Gastroesophageal sphincter (tissue), 4 donors: ENCODE measurements around the gene GNLY. TPM values are rescaled to one million over a fixed set of nuclear protein-coding genes. Genes with fewer than 3 reads are reported as not detected.

Experiments
- ATAC-seq: fragments of 150-250 bp; one replicate; pipeline ENCODE4 v1.9.1; 2016; ENCODE audit warnings: mild to moderate bottlenecking, moderate library complexity
- H3K27ac ChIP-seq, 4 donors: fragments of 200-600 bp; sonication (generic) in 3 of 4; 1 replicate in 3 of 4; 2 replicates in 1 of 4; pipeline ENCODE4 v1.5.1; 2016 to 2019
- H3K27me3 ChIP-seq: fragments of 200-600 bp; sonication (generic); one replicate; pipeline ENCODE4 v1.5.1; 2019
- H3K36me3 ChIP-seq, 2 donors: fragments of 200-600 bp; sonication (generic); one replicate each; pipeline ENCODE4 v1.5.1; 2019; ENCODE audit warnings: control low read depth in 1 of 2
- H3K4me1 ChIP-seq, 3 donors: fragments of 200-600 bp; sonication (generic); 1 replicate in 2 of 3; 2 replicates in 1 of 3; pipeline ENCODE4 v1.5.1; 2016 to 2019; ENCODE audit warnings: control low read depth in 2 of 3
- H3K4me3 ChIP-seq, 2 donors: fragments of 200-600 bp; sonication (generic); one replicate each; pipeline ENCODE4 v1.5.1; 2019; ENCODE audit warnings: mild to moderate bottlenecking in 1 of 2, moderate library complexity in 1 of 2
- H3K9me3 ChIP-seq, 3 donors: fragments of 200-600 bp; sonication (generic); one replicate each; pipeline ENCODE4 v1.5.1; 2017 to 2019; ENCODE audit warnings: control low read depth in 2 of 3
- EP300 ChIP-seq: sonication (generic); formaldehyde crosslinking; IDR thresholded peaks from one replicate; pipeline ENCODE4 v1.6.1; 2017; ENCODE audit warnings: antibody characterized with exemption, mild to moderate bottlenecking
- POLR2A ChIP-seq, 2 donors: fragments of 450-650 bp; IDR thresholded peaks; one replicate each; pipeline ENCODE4 v1.6.1; 2017; ENCODE audit warnings: antibody characterized with exemption in 2 of 2, mild to moderate bottlenecking in 2 of 2, moderate library complexity in 1 of 2
- POLR2AphosphoS5 ChIP-seq: sonication (generic); formaldehyde crosslinking; IDR thresholded peaks from one replicate; pipeline ENCODE4 v1.6.1; 2017; ENCODE audit warnings: antibody characterized with exemption
- WGBS, 2 donors: methylation state at CpG; one replicate each; pipeline ENCODE4 v1.1.5; 2018; ENCODE audit warnings: low coverage in 1 of 2; 5-methylcytosine and 5-hydroxymethylcytosine counted together
- total RNA-seq, 4 donors: library from RNA; depleted of rRNA; stranded (reverse); fragments of >200 nt; gene quantifications; one replicate each; pipeline ENCODE4 v1.1.0, GENCODE V29; 2016
- TF ChIP-seq, protein P1 (sequence below), 4 experiments: fragments of 200-600 bp in 2 of 4; fragments of 450-650 bp in 2 of 4; sonication (generic) in 1 of 4; IDR thresholded peaks; one replicate each; pipeline ENCODE4 v1.5.1; 2017 to 2019; ENCODE audit warnings: antibody characterized with exemption in 4 of 4, mild to moderate bottlenecking in 2 of 4, moderate library complexity in 2 of 4

Gene GNLY
- total RNA-seq, 4 donors from 2014 or later = 0.54 to 3.1 TPM; not detected in 2

DNA sequence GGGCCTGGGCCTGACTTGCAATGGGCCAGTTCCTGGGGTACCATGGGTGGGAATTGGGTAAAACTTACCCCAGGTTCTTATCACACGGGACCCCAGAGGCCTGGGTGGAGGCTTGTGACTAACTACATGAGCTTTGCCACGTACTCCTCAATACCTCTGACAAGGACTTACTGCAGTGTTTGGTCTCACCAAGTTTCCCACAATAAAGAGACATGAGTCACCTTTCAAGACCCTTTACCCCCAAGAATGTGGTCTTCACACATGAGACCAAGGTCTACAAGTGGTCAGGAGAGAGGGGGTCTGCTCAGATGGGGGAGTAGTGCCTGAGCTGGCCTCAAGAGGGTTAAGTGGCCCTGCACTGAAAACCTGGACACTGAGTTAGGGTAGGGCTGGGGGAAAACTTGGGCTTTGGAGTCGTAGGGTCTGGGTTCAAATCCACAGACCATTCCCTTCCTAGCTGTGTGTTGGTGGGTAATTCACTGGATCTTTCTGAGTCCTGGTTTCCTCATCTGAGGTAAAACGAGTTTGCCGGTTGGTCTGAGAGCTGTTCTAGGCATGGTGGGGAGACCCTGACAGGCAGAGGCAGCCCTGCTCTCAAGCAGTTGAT, 2.0 kb upstream of the GNLY start:
- H3K4me1 ChIP-seq = no peaks in the 10 kb centered on the region
- peaks cover 2% of the 10 kb centered on the region for H3K27me3 ChIP-seq
- no peak overlapping the region for H3K4me3 ChIP-seq
- no peak for TF ChIP-seq EP300
- no peak overlapping the region for H3K27ac ChIP-seq
- 60 to 86% methylated on average over 1 to 2 of the region's 5 CpGs for WGBS, 2 donors
- H3K9me3 ChIP-seq = no peaks in the 10 kb centered on the region
- no peak for ATAC-seq
- H3K36me3 ChIP-seq = no peaks in the 10 kb centered on the region

DNA sequence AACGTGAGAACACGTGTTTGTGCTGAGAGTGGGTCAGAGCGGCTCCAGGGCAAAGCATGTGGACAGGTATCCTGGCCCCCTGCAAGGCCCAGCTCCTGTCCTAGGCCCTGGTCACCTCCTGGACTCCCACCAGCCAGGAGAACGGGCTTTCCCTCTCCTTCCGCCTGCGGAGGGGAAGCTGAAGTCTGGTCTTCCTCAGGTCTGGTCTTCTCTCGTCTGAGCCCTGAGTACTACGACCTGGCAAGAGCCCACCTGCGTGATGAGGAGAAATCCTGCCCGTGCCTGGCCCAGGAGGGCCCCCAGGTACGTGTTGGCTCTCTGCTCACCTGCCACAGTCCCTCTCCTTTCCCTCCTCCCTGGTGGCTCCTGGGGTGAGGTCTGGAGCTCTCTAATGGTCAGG, 963 bp downstream of the GNLY start:
- Histone ChIP-seq H3K27me3 (peaks cover 9% of the 10 kb centered on the region), H3K9me3 (no peaks in the 10 kb centered on the region), H3K36me3 (no peaks in the 10 kb centered on the region), H3K4me1 (no peaks in the 10 kb centered on the region), H3K4me3 (no peak overlapping the region), H3K27ac (no peak overlapping the region)
- WGBS, 2 donors = 60 to 100% methylated on average over 1 to 3 of the region's 11 CpGs
- ATAC-seq = no peak
- TF ChIP-seq EP300 (no peak), POLR2AphosphoS5 (no peak), POLR2A (IDR thresholded peaks at IDR 0.05) (no peak)
- TF ChIP-seq, protein P1, sequence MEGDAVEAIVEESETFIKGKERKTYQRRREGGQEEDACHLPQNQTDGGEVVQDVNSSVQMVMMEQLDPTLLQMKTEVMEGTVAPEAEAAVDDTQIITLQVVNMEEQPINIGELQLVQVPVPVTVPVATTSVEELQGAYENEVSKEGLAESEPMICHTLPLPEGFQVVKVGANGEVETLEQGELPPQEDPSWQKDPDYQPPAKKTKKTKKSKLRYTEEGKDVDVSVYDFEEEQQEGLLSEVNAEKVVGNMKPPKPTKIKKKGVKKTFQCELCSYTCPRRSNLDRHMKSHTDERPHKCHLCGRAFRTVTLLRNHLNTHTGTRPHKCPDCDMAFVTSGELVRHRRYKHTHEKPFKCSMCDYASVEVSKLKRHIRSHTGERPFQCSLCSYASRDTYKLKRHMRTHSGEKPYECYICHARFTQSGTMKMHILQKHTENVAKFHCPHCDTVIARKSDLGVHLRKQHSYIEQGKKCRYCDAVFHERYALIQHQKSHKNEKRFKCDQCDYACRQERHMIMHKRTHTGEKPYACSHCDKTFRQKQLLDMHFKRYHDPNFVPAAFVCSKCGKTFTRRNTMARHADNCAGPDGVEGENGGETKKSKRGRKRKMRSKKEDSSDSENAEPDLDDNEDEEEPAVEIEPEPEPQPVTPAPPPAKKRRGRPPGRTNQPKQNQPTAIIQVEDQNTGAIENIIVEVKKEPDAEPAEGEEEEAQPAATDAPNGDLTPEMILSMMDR (IDR thresholded peaks at IDR 0.05) = no peak

DNA sequence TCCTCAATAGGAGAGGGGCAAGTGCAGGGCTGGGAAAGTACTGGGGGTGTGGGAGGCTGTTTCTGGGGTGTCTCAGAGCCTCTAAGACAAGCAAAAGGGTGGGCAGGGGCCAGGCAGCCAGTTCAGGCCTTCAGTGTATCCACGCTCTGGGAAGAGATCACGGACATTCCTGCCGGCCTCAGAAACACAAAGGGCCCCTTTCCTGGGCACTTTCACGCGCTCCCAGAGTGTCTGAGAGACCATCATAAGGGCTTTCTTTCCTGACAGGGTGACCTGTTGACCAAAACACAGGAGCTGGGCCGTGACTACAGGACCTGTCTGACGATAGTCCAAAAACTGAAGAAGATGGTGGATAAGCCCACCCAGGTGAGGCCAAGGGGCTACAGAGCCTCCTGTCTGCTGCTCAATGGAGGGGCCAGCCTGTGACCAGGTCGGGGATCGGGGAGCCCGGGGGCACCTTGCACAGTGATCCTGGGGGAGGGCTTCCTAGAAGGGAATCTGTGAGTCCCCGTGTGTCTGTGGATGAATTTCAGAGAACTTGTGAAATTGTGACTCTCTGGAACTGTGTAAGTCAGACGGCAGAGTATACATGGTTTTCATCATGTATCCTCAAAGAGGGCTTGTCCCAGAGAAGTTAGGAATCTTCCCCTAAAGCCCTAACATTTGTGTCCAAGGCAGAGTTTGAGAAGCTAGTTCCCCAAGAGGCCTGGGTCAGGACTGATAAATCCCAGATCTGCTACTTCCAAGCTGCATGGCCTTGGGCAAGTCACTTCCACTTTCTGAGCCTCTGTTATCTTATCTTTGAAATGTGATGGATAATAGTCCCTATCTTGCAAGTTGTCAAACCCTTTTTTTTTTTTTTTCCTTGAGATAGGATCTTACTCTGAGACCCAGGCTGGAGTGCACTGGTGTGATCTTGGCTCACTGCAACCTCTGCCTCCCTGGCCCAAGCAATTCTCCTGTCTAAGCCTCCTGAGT, 1.8 kb downstream of the GNLY start:
- H3K36me3 ChIP-seq = no peaks in the 10 kb centered on the region
- H3K27me3 ChIP-seq = peaks cover 9% of the 10 kb centered on the region
- no peaks in the 10 kb centered on the region for H3K9me3 ChIP-seq
- no peak for ATAC-seq
- no peak overlapping the region for H3K4me3 ChIP-seq
- TF ChIP-seq POLR2A (IDR thresholded peaks at IDR 0.05) = no peak
- TF ChIP-seq POLR2AphosphoS5 = no peak
- TF ChIP-seq EP300 = no peak
- TF ChIP-seq, protein P1 (IDR thresholded peaks at IDR 0.05) = no peak
- no peaks in the 10 kb centered on the region for H3K4me1 ChIP-seq
- WGBS, 2 donors = 81 to 87% methylated on average over 6 to 7 of the region's 12 CpGs
- H3K27ac ChIP-seq = no peak overlapping the region

GRCh38 chr2:85697096-85697495, 2.9 kb downstream of the GNLY start:
- H3K4me1 ChIP-seq = no peaks in the 10 kb centered on the region
- no peaks in the 10 kb centered on the region for H3K9me3 ChIP-seq
- H3K36me3 ChIP-seq = no peaks in the 10 kb centered on the region
- H3K4me3 ChIP-seq = no peak overlapping the region
- TF ChIP-seq, protein P1 (IDR thresholded peaks at IDR 0.05) = no peak
- TF ChIP-seq EP300 (no peak), POLR2AphosphoS5 (no peak), POLR2A (IDR thresholded peaks at IDR 0.05) (no peak)
- no peak for ATAC-seq
- H3K27ac ChIP-seq = no peak overlapping the region
- peaks cover 9% of the 10 kb centered on the region for H3K27me3 ChIP-seq
- no CpG with 5 or more reads among the region's 3 CpGs for WGBS, 2 donors

GRCh38 chr2:85697716-85698115, 3.6 kb downstream of the GNLY start:
- Histone ChIP-seq H3K4me3 (no peak overlapping the region), H3K27me3 (peaks cover 9% of the 10 kb centered on the region), H3K9me3 (no peaks in the 10 kb centered on the region), H3K36me3 (no peaks in the 10 kb centered on the region), H3K4me1 (no peaks in the 10 kb centered on the region), H3K27ac (no peak overlapping the region)
- 38 to 51% methylated on average over 1 to 2 of the region's 2 CpGs for WGBS, 2 donors
- TF ChIP-seq POLR2AphosphoS5 (no peak), POLR2A (IDR thresholded peaks at IDR 0.05) (no peak), EP300 (no peak)
- TF ChIP-seq, protein P1 (IDR thresholded peaks at IDR 0.05) = no peak
- ATAC-seq = no peak
